Caco-2 (cell line): Measurements from ENCODE around the gene RAB26. TPM values are rescaled to one million over a fixed set of nuclear protein-coding genes. Genes with fewer than 3 reads are reported as not detected.

Experiments
- BruUV-seq: library from RNA; stranded (reverse); fragments of 400-500 nt; replicated peaks from 2 replicates; lab custom pipeline; 2021; lab: Mats Ljungman, UMichigan
- CTCF ChIA-PET: fragments of 300-600 bp; sonication (Branson Sonifier 250); formaldehyde crosslinking; loops from one replicate; lab custom pipeline; 2022; ENCODE audit warnings: antibody characterized with exemption; lab: Charles Lee
- POLR2A ChIA-PET: fragments of 300-600 bp; sonication (Branson Sonifier 250); formaldehyde crosslinking; loops from one replicate; lab custom pipeline; 2022; ENCODE audit warnings: antibody characterized with exemption; lab: Charles Lee
- DNase-seq, 2 experiments: peaks; one replicate each; pipeline versions ENCODE4 v3.0.0 to v3.0.0-alpha.2; 2020 to 2022
- H3K27me3 ChIP-seq: replicated peaks from 2 replicates; pipeline ENCODE4 v1.6.0; 2011; ENCODE audit warnings: low read length; ENCODE audit not compliant: control insufficient read depth, insufficient read depth
- H3K36me3 ChIP-seq: 2 replicates; pipeline ENCODE4 v1.5.1; 2011; ENCODE audit warnings: low read length; ENCODE audit not compliant: control insufficient read depth, insufficient read depth
- H3K4me1 ChIP-seq: fragments of 250-450 bp; sonication (Bioruptor Pico); 2 replicates; pipeline ENCODE4 v1.5.1; 2020; ENCODE audit warnings: mild to moderate bottlenecking
- H3K4me3 ChIP-seq: 2 replicates; pipeline ENCODE4 v1.5.1; 2011; ENCODE audit warnings: low read depth, mild to moderate bottlenecking, control low read depth, low read length
- H3K9me3 ChIP-seq: fragments of 250-450 bp; sonication (Bioruptor Pico); 2 replicates; pipeline ENCODE4 v1.5.1; 2020; ENCODE audit warnings: mild to moderate bottlenecking, moderate library complexity
- H3K27ac Mint-ChIP-seq: one replicate; pipeline ENCODE4 v1.8.0; 2022; ENCODE audit warnings: mixed read lengths; ENCODE audit not compliant: unreplicated experiment
- H3K27me3 Mint-ChIP-seq: one replicate; pipeline ENCODE4 v1.8.0; 2022; ENCODE audit warnings: mixed read lengths; ENCODE audit not compliant: insufficient read depth, unreplicated experiment
- H3K36me3 Mint-ChIP-seq: one replicate; pipeline ENCODE4 v1.8.0; 2022; ENCODE audit warnings: mild to moderate bottlenecking, mixed read lengths; ENCODE audit not compliant: insufficient read depth, unreplicated experiment
- H3K4me1 Mint-ChIP-seq: one replicate; pipeline ENCODE4 v1.8.0; 2022; ENCODE audit warnings: low read depth, mixed read lengths; ENCODE audit not compliant: unreplicated experiment
- H3K4me3 Mint-ChIP-seq: one replicate; pipeline ENCODE4 v1.8.0; 2022; ENCODE audit warnings: mild to moderate bottlenecking, moderate library complexity, mixed read lengths; ENCODE audit not compliant: unreplicated experiment
- H3K9me3 Mint-ChIP-seq: one replicate; pipeline ENCODE4 v1.8.0; 2022; ENCODE audit warnings: mixed read lengths; ENCODE audit not compliant: unreplicated experiment
- intact Hi-C: fragments of 100-400 bp; cut with micrococcal nuclease; formaldehyde crosslinking; loops from one replicate; pipeline ENCODE4 v1.10.0; 2022; ENCODE audit not compliant: unreplicated experiment
- total RNA-seq: library from RNA; stranded (reverse); gene quantifications from 2 replicates; pipeline ENCODE4 v1.2.3, GENCODE V29; 2022
- TF ChIP-seq, protein P1 (sequence below), 2 experiments: fragments of 200-600 bp in 1 of 2; IDR thresholded peaks; 1 replicate in 1 of 2; 2 replicates in 1 of 2; pipeline versions ENCODE4 v1.5.1 to v1.8.0; 2011 to 2022; ENCODE audit warnings: antibody characterized with exemption in 1 of 2, control low read depth in 1 of 2, inconsistent platforms in 1 of 2, low read depth in 1 of 2, low read length in 1 of 2, mild to moderate bottlenecking in 1 of 2, moderate library complexity in 1 of 2; ENCODE audit not compliant: insufficient read depth in 1 of 2, severe bottlenecking in 1 of 2, unreplicated experiment in 1 of 2

Gene RAB26
- total RNA-seq, 1 experiment from 2014 or later: 1.0 TPM

DNA sequence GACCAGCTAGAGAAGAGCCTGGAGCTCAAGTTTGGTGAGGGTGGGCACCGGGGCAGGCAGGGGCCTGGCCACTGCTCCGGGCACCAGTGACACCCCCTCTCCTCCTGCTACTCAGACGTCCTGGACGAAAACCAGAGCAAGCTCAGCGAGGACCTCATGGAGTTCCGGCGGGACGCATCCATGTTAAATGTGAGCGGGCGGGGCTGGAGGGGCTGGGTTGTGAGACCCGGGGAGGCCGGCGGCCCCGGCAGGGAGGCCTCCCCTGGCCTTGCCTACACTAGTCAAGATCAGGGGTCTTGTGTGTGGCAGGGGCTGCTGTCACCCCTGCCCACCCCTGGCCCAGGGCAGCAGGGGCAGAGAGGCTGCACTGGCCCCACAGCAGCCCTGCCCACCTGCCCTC, 24.9 kb downstream of the RAB26 start:
- TF ChIP-seq, protein P1, sequence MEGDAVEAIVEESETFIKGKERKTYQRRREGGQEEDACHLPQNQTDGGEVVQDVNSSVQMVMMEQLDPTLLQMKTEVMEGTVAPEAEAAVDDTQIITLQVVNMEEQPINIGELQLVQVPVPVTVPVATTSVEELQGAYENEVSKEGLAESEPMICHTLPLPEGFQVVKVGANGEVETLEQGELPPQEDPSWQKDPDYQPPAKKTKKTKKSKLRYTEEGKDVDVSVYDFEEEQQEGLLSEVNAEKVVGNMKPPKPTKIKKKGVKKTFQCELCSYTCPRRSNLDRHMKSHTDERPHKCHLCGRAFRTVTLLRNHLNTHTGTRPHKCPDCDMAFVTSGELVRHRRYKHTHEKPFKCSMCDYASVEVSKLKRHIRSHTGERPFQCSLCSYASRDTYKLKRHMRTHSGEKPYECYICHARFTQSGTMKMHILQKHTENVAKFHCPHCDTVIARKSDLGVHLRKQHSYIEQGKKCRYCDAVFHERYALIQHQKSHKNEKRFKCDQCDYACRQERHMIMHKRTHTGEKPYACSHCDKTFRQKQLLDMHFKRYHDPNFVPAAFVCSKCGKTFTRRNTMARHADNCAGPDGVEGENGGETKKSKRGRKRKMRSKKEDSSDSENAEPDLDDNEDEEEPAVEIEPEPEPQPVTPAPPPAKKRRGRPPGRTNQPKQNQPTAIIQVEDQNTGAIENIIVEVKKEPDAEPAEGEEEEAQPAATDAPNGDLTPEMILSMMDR (IDR thresholded peaks at IDR 0.05; ENCODE audit: insufficient read depth in 1 of 2, low read depth in 1 of 2, low read length in 1 of 2, severe bottlenecking in 1 of 2, unreplicated experiment in 1 of 2): no peak
- Histone ChIP-seq H3K9me3 (no peaks in the 10 kb centered on the region), H3K36me3 (no peaks in the 10 kb centered on the region; the same call in 1 of the 2 replicates), H3K4me1 (no peaks in the 10 kb centered on the region), H3K27me3 (no peaks in the 10 kb centered on the region), H3K4me3 (no peak overlapping the region)
- Mint-ChIP-seq H3K27ac (no peak overlapping the region), H3K27me3 (no peaks in the 10 kb centered on the region), H3K4me3 (no peak overlapping the region), H3K9me3 (no peaks in the 10 kb centered on the region), H3K4me1 (no peaks in the 10 kb centered on the region), H3K36me3 (peaks cover 52% of the 10 kb centered on the region)
- ChIA-PET POLR2A (interaction anchor here (1.0 kb wide), 1 partner anchor 18 kb away, joined by 3 read pairs; the partner anchor contains the start of gene TRAF7), CTCF (no interaction called here)
- BruUV-seq: no TSS peak
- intact Hi-C loops: no loop called here
- no peak for DNase-seq

DNA sequence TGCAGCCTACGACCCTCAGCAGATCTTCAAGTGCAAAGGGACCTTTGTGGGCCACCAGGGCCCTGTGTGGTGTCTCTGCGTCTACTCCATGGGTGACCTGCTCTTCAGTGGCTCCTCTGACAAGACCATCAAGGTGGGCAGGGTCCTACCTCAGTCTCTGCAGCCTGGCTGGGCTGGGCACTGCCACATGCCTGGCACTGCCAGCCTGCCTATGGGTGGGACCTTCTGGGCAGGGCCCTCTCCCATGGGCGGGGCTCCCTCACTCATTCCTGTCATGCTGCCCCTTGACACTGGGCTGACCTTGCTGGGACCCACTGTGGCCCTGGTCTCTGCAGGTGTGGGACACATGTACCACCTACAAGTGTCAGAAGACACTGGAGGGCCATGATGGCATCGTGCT, 25.5 kb downstream of the RAB26 start:
- TF ChIP-seq, protein P1 (IDR thresholded peaks at IDR 0.05; ENCODE audit: insufficient read depth in 1 of 2, low read depth in 1 of 2, low read length in 1 of 2, severe bottlenecking in 1 of 2, unreplicated experiment in 1 of 2): no peak
- Histone ChIP-seq H3K4me1 (no peaks in the 10 kb centered on the region), H3K36me3 (no peaks in the 10 kb centered on the region; the same call in 1 of the 2 replicates), H3K27me3 (no peaks in the 10 kb centered on the region), H3K4me3 (no peak overlapping the region), H3K9me3 (no peaks in the 10 kb centered on the region)
- intact Hi-C loops: no loop called here
- H3K36me3 Mint-ChIP-seq: peaks cover 52% of the 10 kb centered on the region
- CTCF ChIA-PET: no interaction called here
- POLR2A ChIA-PET: no interaction called here
- H3K4me3 Mint-ChIP-seq: no peak overlapping the region
- H3K9me3 Mint-ChIP-seq: no peaks in the 10 kb centered on the region
- H3K27me3 Mint-ChIP-seq: no peaks in the 10 kb centered on the region
- BruUV-seq: no TSS peak
- DNase-seq: no peak
- H3K27ac Mint-ChIP-seq: no peak overlapping the region
- no peaks in the 10 kb centered on the region for H3K4me1 Mint-ChIP-seq

DNA sequence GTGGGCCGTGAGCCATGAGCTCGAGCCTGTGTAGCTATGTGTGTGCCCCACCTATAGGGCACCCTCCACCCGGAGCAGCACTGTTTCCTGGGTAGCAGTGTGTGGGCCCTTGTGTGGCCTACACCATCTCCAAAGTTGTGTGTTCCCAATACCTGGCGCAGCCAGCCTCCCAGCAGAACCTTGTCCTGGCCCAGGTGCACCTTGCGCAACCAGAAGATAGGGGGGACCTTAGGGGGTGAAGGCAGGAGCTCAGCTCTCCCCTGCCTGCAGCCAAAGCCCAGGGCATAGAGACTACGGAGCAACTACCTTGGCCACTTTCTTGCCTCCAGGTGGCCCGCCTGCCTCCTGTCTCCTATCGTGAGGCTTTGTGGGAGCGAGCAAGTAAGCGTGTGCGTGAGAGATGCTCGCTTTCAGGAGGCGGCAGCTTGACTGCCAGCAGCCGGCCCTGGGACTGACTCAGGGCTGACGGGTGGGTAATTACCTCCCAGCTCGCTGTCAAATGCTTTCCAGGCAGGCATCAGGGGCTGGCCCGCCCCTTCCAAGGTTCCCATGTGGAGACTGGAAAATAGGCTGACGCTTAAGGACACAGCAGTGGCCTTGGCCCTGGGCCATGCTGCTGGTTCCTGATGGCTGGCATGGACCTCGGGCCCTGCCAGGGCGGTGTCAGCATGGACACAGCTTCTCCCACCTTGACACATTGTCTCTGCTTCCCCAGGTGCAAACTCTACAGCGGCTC, 26.1 kb downstream of the RAB26 start:
- POLR2A ChIA-PET: no interaction called here
- no peak overlapping the region for H3K27ac Mint-ChIP-seq

More for the DNA sequence above, 26.1 kb downstream of the RAB26 start:
- H3K27me3 ChIP-seq: no peaks in the 10 kb centered on the region
- TF ChIP-seq, protein P1 (IDR thresholded peaks at IDR 0.05; ENCODE audit: insufficient read depth in 1 of 2, low read depth in 1 of 2, low read length in 1 of 2, severe bottlenecking in 1 of 2, unreplicated experiment in 1 of 2): no peak
- H3K4me1 ChIP-seq: no peaks in the 10 kb centered on the region
- H3K4me1 Mint-ChIP-seq: no peaks in the 10 kb centered on the region
- no peak overlapping the region for H3K4me3 Mint-ChIP-seq
- no peaks in the 10 kb centered on the region for H3K27me3 Mint-ChIP-seq
- H3K9me3 Mint-ChIP-seq: no peaks in the 10 kb centered on the region
- intact Hi-C loops: no loop called here
- no peak overlapping the region for H3K4me3 ChIP-seq
- no peaks in the 10 kb centered on the region for H3K9me3 ChIP-seq
- no TSS peak for BruUV-seq
- H3K36me3 ChIP-seq: no peaks in the 10 kb centered on the region; the same call in 1 of the 2 replicates
- H3K36me3 Mint-ChIP-seq: peaks cover 50% of the 10 kb centered on the region
- CTCF ChIA-PET: no interaction called here
- no peak for DNase-seq
